CD14-positive monocyte (primary cell): ENCODE measurements around the gene ARHGAP45. TPM values are rescaled to one million over a fixed set of nuclear protein-coding genes. Genes with fewer than 3 reads are reported as not detected.

ENCODE experiments used
- DNase-seq, 3 donors: peaks; one replicate each; pipeline ENCODE4 v3.0.0-alpha.2; 2011 to 2022
- H2AFZ ChIP-seq: 2 replicates; pipeline ENCODE4 v1.6.0; 2012; ENCODE audit warnings: mild to moderate bottlenecking, low read depth, low read length, inconsistent platforms; ENCODE audit not compliant: insufficient read depth, poor library complexity, severe bottlenecking
- H3K27ac ChIP-seq, 2 donors: 1 replicate in 1 of 2; 2 replicates in 1 of 2; pipeline ENCODE4 v1.5.1; 2012 to 2013; ENCODE audit warnings: low read length in 2 of 2, control low read depth in 1 of 2, inconsistent platforms in 1 of 2, low read depth in 1 of 2, mild to moderate bottlenecking in 1 of 2
- H3K27me3 ChIP-seq, 2 donors: one replicate each; pipeline versions ENCODE4 v1.6.0 to v1.6.1; 2011 to 2013; ENCODE audit warnings: low read length in 2 of 2; ENCODE audit not compliant: control insufficient read depth in 2 of 2, insufficient read depth in 2 of 2
- H3K36me3 ChIP-seq, 2 donors: replicated peaks in 1 of 2; 1 replicate in 1 of 2; 2 replicates in 1 of 2; pipeline versions ENCODE4 v1.5.1 to v1.6.1; 2012 to 2013; ENCODE audit warnings: low read length in 2 of 2, control low read depth in 1 of 2, inconsistent platforms in 1 of 2, mild to moderate bottlenecking in 1 of 2; ENCODE audit not compliant: insufficient read depth in 2 of 2, control insufficient read depth in 1 of 2
- H3K4me1 ChIP-seq, 2 donors: 1 replicate in 1 of 2; 2 replicates in 1 of 2; pipeline versions ENCODE4 v1.5.1 to v1.6.1; 2012 to 2013; ENCODE audit warnings: low read length in 2 of 2, control low read depth in 1 of 2, inconsistent platforms in 1 of 2, mild to moderate bottlenecking in 1 of 2, moderate library complexity in 1 of 2; ENCODE audit not compliant: insufficient read depth in 2 of 2, control insufficient read depth in 1 of 2
- H3K4me2 ChIP-seq: replicated peaks from 2 replicates; pipeline ENCODE3; 2012; ENCODE audit warnings: low read length, moderate library complexity, mild to moderate bottlenecking; ENCODE audit not compliant: poor library complexity, severe bottlenecking; ENCODE audit errors: extremely low read depth
- H3K4me3 ChIP-seq, 3 experiments: fragments of 200-600 bp in 1 of 3; sonication (generic) in 1 of 3; replicated peaks in 1 of 3; 1 replicate in 2 of 3; 2 replicates in 1 of 3; pipeline ENCODE4 v1.5.1; 2011 to 2013; ENCODE audit warnings: low read length in 3 of 3, mild to moderate bottlenecking in 3 of 3, control low read depth in 2 of 3, low read depth in 2 of 3, inconsistent platforms in 1 of 3, moderate library complexity in 1 of 3
- H3K79me2 ChIP-seq: 2 replicates; pipeline ENCODE4 v1.6.0; 2012; ENCODE audit warnings: mild to moderate bottlenecking, control low read depth, inconsistent platforms, low read length, moderate library complexity; ENCODE audit not compliant: insufficient read depth
- H3K9ac ChIP-seq: 2 replicates; pipeline ENCODE4 v1.6.0; 2017; ENCODE audit warnings: low read length, mild to moderate bottlenecking; ENCODE audit not compliant: insufficient read depth, poor library complexity, severe bottlenecking
- H3K9me3 ChIP-seq, 2 donors: replicated peaks in 1 of 2; 1 replicate in 1 of 2; 2 replicates in 1 of 2; pipeline versions ENCODE4 v1.5.1 to v1.6.1; 2012 to 2013; ENCODE audit warnings: low read length in 2 of 2, control low read depth in 1 of 2; ENCODE audit not compliant: control insufficient read depth in 1 of 2, insufficient read depth in 1 of 2
- H4K20me1 ChIP-seq: 2 replicates; pipeline ENCODE4 v1.6.0; 2012; ENCODE audit warnings: mild to moderate bottlenecking, low read length, control low read depth, moderate library complexity; ENCODE audit not compliant: insufficient read depth
- H3K27ac Mint-ChIP-seq, 7 donors: one replicate each; pipeline ENCODE4 v1.8.0; 2020; ENCODE audit warnings: mild to moderate bottlenecking in 7 of 7, mixed read lengths in 7 of 7, moderate library complexity in 6 of 7, inconsistent platforms in 2 of 7
- H3K27me3 Mint-ChIP-seq, 3 donors: one replicate each; pipeline ENCODE4 v1.8.0; 2021 to 2022; ENCODE audit warnings: low read depth in 3 of 3, mild to moderate bottlenecking in 3 of 3, mixed read lengths in 3 of 3, moderate library complexity in 3 of 3, inconsistent platforms in 1 of 3
- H3K36me3 Mint-ChIP-seq, 2 donors: one replicate each; pipeline ENCODE4 v1.8.0; 2020; ENCODE audit warnings: mixed read lengths in 2 of 2, inconsistent platforms in 1 of 2, mild to moderate bottlenecking in 1 of 2
- H3K4me1 Mint-ChIP-seq: one replicate; pipeline ENCODE4 v1.8.0; 2020; ENCODE audit warnings: mild to moderate bottlenecking, mixed read lengths
- H3K4me3 Mint-ChIP-seq, 2 donors: one replicate each; pipeline ENCODE4 v1.8.0; 2020; ENCODE audit warnings: mild to moderate bottlenecking in 2 of 2, mixed read lengths in 2 of 2, moderate library complexity in 1 of 2
- H3K9me3 Mint-ChIP-seq, 7 donors: one replicate each; pipeline ENCODE4 v1.8.0; 2020 to 2022; ENCODE audit warnings: mixed read lengths in 7 of 7, mild to moderate bottlenecking in 6 of 7, moderate library complexity in 6 of 7, inconsistent platforms in 2 of 7
- CTCF ChIP-seq: fragments of 200-600 bp; IDR thresholded peaks from one replicate; pipeline ENCODE4 v1.8.0; 2022; ENCODE audit warnings: antibody characterized with exemption, mild to moderate bottlenecking
- WGBS: methylation state at CpG from one replicate; pipeline ENCODE4 v1.1.5; 2013; ENCODE audit warnings: missing lambda C conversion rate; ENCODE audit not compliant: insufficient coverage; 5-methylcytosine and 5-hydroxymethylcytosine counted together
- intact Hi-C, 2 donors: fragments of 100-400 bp; cut with micrococcal nuclease; formaldehyde crosslinking; loops; one replicate each; pipeline versions ENCODE4 v1.15.0 to v1.15.1; 2023
- polyA plus RNA-seq, 3 donors: library from polyadenylated mRNA; depleted of rRNA in 1 of 3; unstranded in 2 of 3; stranded (reverse) in 1 of 3; fragments of 300-500 nt in 2 of 3; fragments of >200 nt in 1 of 3; fragmentation: Illumina TruSeq in 2 of 3; gene quantifications; 1 replicate in 2 of 3; 2 replicates in 1 of 3; pipeline ENCODE4 v1.2.3, GENCODE V29; 2012 to 2021

The ARHGAP45 gene
- polyA plus RNA-seq, 3 donors = 108 to 308 (median 137) TPM

DNA sequence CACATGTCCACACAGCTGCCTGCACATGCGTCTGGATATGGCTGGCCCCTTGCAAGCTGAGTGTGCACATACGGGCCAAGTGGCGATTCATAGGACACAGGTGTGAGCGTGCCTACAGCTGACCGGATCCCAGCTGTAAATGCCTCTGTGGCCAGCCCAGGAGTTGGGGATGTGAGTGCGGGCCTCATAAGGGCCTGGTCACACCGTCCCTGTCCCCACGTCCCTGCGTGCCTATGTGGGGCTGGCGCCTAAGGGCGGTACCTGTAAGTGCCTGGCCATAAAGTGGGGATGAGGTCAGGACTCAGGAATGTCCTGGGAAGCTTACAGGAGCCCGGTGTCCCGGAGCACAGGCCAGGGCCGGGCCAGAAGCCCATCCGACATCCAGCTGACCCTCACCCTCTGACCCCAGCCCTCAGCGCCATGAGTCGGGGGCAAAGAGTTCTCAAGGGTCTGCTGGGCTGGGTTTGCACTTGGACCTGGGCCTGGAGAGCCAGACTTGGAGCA, 1.3 kb upstream of the ARHGAP45 start:
- Histone ChIP-seq H2AFZ (no peak overlapping the region), H3K79me2 (peaks cover 44% of the 10 kb centered on the region), H3K27ac (no peak overlapping the region), H3K4me1 (peaks cover 57 to 71% of the 10 kb centered on the region in 2 donors), H3K4me3 (peak overlapping the region in 1 of 3 experiments; percentile 100), H3K4me2 (peak overlapping the region; percentile 59), H4K20me1 (peaks cover 57% of the 10 kb centered on the region), H3K36me3 (peaks cover 9 to 10% of the 10 kb centered on the region in 2 donors), H3K9me3 (no peaks in the 10 kb centered on the region), H3K9ac (peak overlapping the region; percentile 97), H3K27me3 (no peaks in the 10 kb centered on the region)
- DNase-seq = no peak
- H3K4me1 Mint-ChIP-seq = peaks cover 48% of the 10 kb centered on the region
- H3K27me3 Mint-ChIP-seq = peaks cover 0 to 2% (median 2%) of the 10 kb centered on the region in 3 donors
- intact Hi-C loops = loop anchor here (5.0 kb wide), 2 partner anchors 37 to 43 kb away; partner anchors contain the start of genes GPX4 (in 2 of the 2), RNU6-2 (in 1 of the 2) and TMEM259 (in 1 of the 2)
- H3K4me3 Mint-ChIP-seq = peak overlapping the region in 1 of 2 donors; percentile 48
- no peak overlapping the region for H3K27ac Mint-ChIP-seq
- WGBS = 94% methylated on average over 15 of the region's 17 CpGs
- H3K9me3 Mint-ChIP-seq = peaks cover 0 to 5% (median 0%) of the 10 kb centered on the region in 7 donors
- no peak for TF ChIP-seq CTCF
- H3K36me3 Mint-ChIP-seq = peaks cover 16 to 25% of the 10 kb centered on the region in 2 donors

GRCh38 chr19:1066251-1066747, 668 bp upstream of the ARHGAP45 start:
- no peak for TF ChIP-seq CTCF
- Histone ChIP-seq H2AFZ (peak overlapping the region; percentile 21), H3K4me1 (peaks cover 59 to 77% of the 10 kb centered on the region in 2 donors), H3K9me3 (no peaks in the 10 kb centered on the region), H3K4me3 (peak overlapping the region; percentile 93 to 100 (median 98)), H3K79me2 (peaks cover 49% of the 10 kb centered on the region), H3K36me3 (peaks cover 11 to 13% of the 10 kb centered on the region in 2 donors), H3K4me2 (peak overlapping the region; percentile 99), H3K27me3 (no peaks in the 10 kb centered on the region), H3K27ac (peak overlapping the region; percentile 48 to 93), H3K9ac (peak overlapping the region; percentile 97), H4K20me1 (peaks cover 62% of the 10 kb centered on the region)
- intact Hi-C loops = loop anchor here (5.0 kb wide), 2 partner anchors 36 to 44 kb away; partner anchors contain the start of genes GPX4 (in 2 of the 2), RNU6-2 (in 1 of the 2) and TMEM259 (in 1 of the 2)
- 34% methylated on average over 16 of the region's 17 CpGs for WGBS
- Mint-ChIP-seq H3K4me3 (peak overlapping the region; percentile 88 to 90), H3K9me3 (peaks cover 0 to 5% (median 0%) of the 10 kb centered on the region in 7 donors), H3K36me3 (peaks cover 13 to 26% of the 10 kb centered on the region in 2 donors), H3K27ac (peak overlapping the region in 6 of 7 donors; percentile 30 to 92 (median 86)), H3K27me3 (peaks cover 0 to 2% (median 2%) of the 10 kb centered on the region in 3 donors), H3K4me1 (peaks cover 48% of the 10 kb centered on the region)
- no peak for DNase-seq
